GM21360 (cell line): Measurements from ENCODE around the gene GPR152.
"Not testable (repeated sequence)": the region's sequence is repeated elsewhere in the genome, so short reads cannot be mapped to it uniquely, and the experiment has no call there.

Experiments
- ATAC-seq: cut with Tn5 transposase; IDR thresholded peaks from one replicate; pipeline ENCODE4 v1.9.1; 2021; ENCODE audit warnings: mild to moderate bottlenecking, moderate library complexity; ENCODE audit not compliant: unreplicated experiment

Gene GPR152

GRCh38 chr11:67412495-67413179 is 39.9 kb downstream of the GPR152 start:
- ATAC-seq, result no peak

- ATAC-seq, result no peak
Measured at GRCh38 chr11:67411785-67412152, 40.8 kb downstream of the GPR152 start.

- ATAC-seq, result no peak
Measured at GRCh38 chr11:67410984-67411784, 41.3 kb downstream of the GPR152 start.

DNA sequence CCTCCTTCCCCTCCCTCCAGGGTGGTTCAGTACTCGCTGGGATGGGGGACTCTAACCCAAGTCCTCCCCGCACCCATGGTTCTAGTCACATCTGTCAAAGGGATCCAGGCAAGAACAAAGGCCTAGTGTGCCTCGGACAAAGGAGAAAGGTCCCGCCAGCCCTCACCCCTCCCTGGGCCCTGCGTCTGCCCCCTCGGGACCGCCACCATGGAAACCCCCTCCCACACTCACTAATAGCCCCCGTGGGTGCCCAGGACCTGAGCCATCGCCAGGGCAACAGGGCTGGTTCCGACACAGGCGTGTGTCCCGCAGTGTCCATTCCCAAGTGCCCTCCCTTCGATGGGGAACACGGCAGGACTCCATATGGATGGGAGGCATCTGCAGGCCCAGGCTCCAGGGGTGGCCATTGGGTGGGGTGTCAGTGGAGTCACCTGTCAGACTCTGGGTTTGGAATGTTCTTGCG is 42.1 kb downstream of the GPR152 start:
- no peak for ATAC-seq

- ATAC-seq, result no peak
Measured at GRCh38 chr11:67409781-67410368, 42.7 kb downstream of the GPR152 start.

- no peak for ATAC-seq
Measured at GRCh38 chr11:67409261-67409666, 43.3 kb downstream of the GPR152 start.

DNA sequence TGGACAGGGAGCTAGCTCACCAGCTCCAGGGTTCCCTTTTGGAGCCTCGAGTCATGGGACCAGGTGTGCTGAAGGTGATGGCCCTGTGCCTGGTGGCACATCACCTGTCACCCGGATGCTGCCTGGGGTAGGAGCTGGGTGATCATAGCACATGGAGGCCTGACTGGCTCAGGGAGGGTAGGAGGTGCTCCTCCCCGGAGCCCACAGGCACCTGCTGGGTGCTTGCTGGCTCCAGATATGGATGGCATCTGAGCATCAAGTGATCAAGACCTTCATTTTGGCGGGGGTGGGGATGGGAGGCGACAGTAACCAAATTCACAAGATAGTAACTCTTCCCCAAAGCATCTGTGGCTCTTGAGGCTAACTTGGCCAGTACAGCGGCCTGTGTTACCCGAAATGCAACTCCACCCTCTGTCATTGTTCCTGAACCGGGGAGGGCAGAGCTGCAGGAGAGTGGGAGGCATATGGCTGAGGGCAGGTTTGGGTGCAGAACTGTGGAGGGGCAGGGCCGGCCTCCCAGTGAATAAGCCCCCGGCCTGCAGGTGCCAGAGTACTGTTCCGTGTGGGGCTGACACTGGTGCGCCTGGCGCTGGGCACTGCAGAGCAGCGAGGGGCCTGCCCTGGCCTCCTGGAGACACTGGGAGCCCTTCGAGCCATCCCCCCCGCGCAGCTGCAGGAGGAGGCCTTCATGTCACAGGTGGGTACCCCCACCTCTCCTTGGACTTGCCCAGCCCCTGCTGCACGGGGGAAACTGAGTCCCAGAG is 43.9 kb downstream of the GPR152 start:
- no peak for ATAC-seq

DNA sequence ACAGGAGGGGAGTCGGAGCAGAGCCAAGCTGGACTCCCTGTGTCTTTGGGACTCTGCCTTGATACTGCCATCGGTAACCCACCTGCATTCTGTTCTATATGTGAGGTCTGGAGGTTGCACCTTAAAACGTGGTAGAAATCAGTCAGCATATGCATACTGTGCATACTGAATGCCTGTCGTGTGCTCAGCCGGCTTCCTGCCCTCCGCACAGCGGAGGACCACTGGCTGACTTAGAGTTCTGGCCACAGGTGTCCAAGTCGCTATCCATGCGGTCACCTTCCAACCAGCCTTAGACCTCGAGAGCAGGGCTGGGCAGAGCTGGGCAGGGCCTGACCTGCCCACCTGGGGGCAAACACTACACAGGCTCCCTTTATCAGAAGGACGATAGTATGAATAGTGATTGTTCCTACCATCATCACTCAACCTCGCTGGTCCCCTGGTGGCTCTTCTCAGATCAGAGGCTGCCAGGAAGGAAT is 44.8 kb downstream of the GPR152 start:
- ATAC-seq, result no peak

GRCh38 chr11:67406969-67407687 is 45.4 kb downstream of the GPR152 start:
- no peak for ATAC-seq

DNA sequence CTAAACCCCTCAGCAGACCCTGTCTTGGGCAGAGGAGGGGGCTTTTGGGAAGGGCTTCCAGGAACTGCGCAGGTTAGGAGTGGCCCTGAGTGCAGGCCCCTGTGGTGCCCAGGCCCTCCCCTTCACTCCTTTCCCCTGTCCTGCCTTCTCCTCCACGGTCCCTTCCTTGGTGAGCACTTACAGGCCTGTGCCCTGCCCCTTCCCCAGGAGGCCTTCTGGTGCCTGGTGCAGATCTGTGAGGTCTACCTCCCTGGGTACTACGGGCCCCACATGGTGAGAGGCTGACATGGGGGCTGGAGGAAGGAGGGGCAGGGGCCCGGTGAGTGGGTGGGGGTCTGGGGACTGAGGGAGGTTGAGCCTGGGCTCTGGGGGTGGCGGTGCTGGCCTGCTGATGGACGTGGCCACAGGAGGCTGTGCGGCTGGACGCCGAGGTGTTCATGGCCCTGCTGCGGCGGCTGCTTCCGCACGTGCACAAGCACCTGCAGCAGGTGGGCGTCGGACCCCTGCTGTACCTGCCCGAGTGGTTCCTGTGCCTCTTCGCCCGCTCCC is 46.0 kb downstream of the GPR152 start:
- ATAC-seq, result no peak

- ATAC-seq, result no peak
Measured at GRCh38 chr11:67405688-67406339, 46.7 kb downstream of the GPR152 start.

DNA sequence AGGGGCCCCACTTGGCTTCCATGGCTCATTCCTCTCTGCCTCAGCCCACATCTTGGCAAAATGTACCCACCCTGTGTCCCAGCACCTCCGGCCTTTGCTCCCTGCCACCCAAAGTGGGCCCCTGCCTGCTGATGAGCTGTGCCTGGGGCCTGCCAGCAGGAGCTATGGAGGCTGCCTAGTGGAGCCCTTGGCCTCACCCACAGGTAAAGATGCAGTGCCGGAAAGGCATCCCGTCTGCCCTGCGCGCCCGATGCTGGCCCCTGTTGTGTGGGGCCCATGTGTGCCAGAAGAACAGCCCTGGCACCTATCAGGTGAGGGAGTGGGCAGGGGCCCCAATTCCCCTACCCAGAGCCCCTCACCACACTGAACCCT is 47.3 kb downstream of the GPR152 start:
- no peak for ATAC-seq

DNA sequence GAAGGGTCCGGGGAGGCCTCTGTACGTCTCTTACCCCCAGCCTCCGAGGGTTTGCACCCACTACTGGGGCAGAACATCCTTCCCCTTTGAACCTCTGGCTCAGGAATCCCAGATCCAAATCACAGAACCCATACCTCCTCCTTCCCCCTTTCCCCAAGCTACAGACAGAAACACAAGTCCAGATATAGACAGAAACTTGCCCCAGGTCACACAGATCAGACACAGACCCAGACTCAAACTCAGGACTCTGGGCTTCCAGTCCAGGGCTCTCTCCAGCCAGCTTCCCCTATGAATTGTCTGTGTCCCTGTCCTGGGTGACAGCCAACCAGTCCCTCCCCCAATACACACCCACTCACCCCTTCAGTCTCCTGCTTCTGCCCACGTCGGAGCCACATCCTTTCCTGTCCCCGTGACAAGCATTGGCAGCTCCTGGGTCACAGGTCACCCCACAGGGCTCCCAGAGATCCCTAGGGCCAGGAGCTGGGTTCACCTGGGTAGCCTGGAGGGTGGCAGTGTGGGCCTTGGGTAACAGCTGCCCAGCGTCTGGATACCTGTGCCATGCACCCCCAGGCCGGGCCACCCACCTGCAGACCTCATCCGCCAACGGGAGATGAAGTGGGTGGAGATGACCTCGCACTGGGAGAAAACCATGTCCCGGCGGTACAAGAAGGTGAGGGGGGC is 47.9 kb downstream of the GPR152 start:
- no peak for ATAC-seq

- not testable (repeated sequence) for ATAC-seq
Measured at GRCh38 chr11:67403085-67403484, 49.4 kb downstream of the GPR152 start.

DNA sequence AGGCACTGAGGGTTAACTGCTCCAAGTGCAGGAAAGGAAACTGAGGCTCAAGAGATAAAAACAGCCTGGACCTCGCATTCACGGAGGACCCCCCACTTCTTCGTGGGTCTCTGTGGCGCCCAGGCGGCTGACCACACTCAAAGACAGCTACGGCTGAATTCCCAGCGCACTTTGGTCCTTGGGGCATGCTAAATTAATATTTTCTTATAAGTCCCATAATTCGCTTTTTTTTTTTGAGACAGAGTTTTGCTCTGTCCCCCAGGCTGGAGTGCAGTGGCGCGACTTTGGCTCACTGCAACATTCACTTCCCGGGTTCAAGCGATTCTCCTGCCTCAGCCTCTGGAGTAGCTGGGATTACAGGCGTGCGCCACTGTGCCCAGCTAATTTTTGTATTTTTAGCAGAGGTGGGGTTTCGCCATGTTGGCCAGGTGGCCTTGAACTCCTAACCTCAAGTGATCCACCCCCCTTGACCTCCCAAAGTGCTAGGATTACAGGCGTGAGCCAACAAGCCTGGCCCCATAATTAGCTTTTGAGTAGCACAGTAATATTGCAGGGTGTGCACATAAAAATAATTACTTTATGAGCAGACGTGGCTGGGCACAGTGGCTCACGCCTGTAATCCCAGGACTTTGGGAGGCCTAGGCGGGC is 50.2 kb downstream of the GPR152 start:
- ATAC-seq, result not testable (repeated sequence)

GRCh38 chr11:67401495-67402191 is 50.9 kb downstream of the GPR152 start, which contains the start of gene PPP1CA:
Gene PPP1CA, minus strand, starts transcription at chr11:67401858. Its CDS starts 76 bp downstream, at chr11:67401782.
- peak; percentile 57 for ATAC-seq
